CD4-positive, alpha-beta T cell treated with Interleukin-17A for 4 hours (primary cell): ENCODE results near the gene SIM1.
"Not testable (repeated sequence)": the region's sequence is repeated elsewhere in the genome, so short reads cannot be mapped to it uniquely, and the experiment has no call there.

Experiments used
- DNase-seq: peaks from one replicate; pipeline ENCODE4 v3.0.0-alpha.2; 2020; ENCODE audit warnings: mixed read lengths

The SIM1 gene

GRCh38 chr6:100417036-100417435, 47.7 kb downstream of the SIM1 start:
- no peak for DNase-seq

GRCh38 chr6:100415768-100416167, 49.0 kb downstream of the SIM1 start:
- no peak for DNase-seq

DNA sequence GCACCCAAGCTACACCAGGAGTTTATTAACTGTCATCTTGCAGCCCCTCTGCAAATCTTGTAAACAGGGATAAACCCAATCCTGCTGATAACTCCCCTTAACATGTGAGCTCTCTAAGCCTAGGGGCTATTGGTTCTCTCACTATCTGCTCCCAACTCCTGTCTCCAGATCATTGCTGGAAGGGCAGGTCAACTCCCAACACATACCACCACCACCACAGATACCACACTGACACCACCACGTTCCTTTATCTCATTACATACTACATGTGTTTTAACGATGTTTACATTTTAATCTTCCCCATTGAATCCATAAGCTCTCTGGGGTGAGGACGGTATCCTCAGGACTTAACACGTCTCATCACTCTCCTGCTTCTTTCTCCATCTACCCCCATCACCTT, 51.8 kb downstream of the SIM1 start:
- DNase-seq: no peak

- DNase-seq: no peak
These were observed 60.7 kb downstream of the SIM1 start for GRCh38 chr6:100404051-100404450.

DNA sequence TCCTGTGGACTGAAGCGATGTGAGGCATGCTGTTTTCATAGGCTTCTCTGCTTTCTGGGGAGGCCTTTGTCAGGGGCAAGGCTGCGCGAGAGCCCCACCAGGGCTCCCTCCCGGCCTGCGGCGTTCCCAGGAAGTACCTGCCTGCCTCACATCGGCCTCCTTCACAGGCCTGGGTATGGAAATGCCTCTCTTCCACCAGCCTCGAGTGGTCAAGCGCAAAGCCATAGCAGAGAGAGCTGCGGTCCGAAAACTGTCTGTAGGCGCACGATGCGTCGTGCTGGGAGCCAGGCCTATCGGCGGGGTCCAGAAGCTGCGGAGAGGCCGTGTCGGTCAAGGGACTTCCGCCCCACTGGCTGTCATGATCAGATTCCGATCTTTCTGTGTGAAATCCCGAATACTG, 71.2 kb downstream of the SIM1 start:
- no peak for DNase-seq

DNA sequence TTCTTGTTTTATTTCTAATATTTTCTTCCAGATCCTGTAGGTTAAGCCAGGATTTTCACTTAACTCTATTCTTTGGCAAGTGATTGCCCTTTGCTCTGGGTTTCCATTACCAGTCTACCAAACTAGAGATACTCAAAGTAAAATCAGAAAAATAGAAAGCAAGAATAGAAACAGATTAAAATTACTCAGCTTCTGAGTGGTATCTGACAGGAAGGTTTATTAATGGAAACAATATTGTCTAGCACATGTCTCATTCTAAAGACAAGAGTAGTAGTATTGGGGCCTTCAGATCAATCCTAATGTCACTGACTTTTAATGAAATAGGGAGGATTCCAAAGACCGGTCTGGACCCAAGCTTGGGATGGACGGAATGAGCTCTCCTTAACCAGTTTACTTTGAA, 72.3 kb downstream of the SIM1 start:
- no peak for DNase-seq

GRCh38 chr6:100388868-100389519, 75.7 kb downstream of the SIM1 start:
- no peak for DNase-seq

DNA sequence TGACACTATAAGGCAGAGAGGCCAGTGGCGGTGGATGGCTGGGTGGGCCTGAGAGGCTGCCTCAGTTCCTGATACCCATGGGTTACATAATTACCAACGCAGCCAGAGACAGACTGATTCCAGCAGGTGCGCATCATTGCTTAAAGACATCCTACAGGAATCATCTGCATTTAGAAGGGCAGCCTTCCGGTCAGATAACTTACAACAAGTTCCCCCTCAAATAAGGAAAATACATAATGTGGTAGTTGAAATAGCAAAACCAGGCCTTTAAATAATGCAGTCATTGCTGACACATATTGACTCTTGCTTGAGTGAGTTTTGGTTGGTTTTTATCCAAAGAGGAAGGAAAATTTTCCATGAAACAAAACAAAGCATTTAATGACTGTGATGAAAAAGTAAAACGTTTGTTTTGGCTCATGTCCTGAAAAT, 81.9 kb downstream of the SIM1 start:
- DNase-seq: no peak

DNA sequence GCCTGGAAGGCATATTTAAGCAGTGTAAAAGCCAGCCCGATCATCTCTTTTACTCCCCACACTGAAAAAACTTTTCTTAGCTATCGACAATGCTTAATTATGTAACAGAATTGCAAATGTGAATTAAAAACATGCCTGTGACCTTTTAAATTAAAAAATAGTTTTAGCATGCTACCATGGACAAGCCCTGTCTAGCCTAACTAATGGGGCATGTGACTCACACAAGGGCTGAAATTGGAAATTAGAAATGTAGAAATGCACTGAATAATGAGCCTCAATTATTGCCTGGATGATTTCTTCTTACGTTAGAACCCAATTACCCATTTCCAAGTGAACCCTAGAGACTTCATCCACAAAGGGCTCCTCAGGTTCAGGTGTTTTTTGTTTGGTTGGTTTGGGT, 82.7 kb downstream of the SIM1 start:
- no peak for DNase-seq

- no peak for DNase-seq
These were observed 83.6 kb downstream of the SIM1 start for GRCh38 chr6:100381111-100381510.

- DNase-seq: no peak
These were observed 85.3 kb downstream of the SIM1 start for GRCh38 chr6:100379386-100379785.

DNA sequence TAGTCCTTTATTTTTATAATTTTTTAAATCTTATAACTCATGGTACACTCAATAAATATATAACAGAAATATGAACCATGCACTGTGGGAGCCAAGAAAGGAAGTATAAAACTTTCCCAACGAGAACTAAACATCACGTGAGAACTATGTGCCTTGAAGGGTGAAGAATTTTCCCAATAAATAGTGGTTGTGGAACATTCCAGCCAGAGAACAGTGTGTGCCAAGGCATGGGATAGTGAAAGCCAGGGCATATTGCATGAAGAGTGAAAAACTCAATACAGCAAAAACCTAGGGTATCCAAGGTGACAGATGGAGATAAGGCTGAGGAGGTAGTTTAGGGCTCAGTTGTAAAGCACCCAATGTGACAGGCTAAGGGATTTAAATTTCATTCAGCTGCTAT, 86.1 kb downstream of the SIM1 start:
- no peak for DNase-seq

DNA sequence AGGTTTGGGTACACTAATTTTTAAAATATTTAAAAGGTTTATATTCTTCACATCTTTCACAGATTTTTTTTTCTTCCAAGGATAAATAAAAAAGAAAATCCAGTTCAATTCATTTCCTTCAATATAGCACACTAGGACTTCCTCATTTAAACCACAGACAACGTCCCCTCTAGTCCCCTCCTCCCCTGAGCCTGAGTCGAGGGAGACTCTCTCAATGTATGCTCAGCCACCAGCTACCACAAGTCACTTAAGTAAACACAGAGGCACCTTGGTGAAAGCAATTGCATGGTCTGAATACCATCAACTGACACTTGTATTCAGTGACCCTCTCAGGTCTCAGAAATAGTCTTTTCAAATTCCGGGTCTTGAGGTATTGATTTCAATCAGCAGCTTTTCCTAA, 88.6 kb downstream of the SIM1 start:
- no peak for DNase-seq

GRCh38 chr6:100372326-100373091, 92.2 kb downstream of the SIM1 start:
- DNase-seq: no peak

DNA sequence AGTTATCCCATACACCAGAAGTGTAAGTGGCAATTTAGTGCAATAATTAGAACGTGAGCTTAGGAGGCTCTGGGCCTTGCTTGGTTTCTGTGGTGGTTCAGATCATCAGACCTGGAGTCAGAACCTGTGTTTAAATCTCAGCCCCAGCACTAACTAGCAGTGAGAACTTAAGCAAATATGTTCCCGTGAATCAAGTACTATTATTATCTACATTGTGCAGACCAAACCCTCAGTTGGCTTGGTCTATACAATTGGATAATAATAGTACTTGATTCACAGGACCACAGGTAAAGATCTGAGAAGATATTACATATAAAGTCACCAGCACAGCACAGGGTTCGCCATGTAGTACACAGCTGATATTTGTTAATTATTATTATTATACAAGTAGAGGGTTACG, 93.1 kb downstream of the SIM1 start:
- DNase-seq: no peak

- DNase-seq: no peak
These were observed 94.5 kb downstream of the SIM1 start for GRCh38 chr6:100370265-100370664.

GRCh38 chr6:100366419-100366818, 98.3 kb downstream of the SIM1 start:
- no peak for DNase-seq

- DNase-seq: no peak
These were observed 101.1 kb downstream of the SIM1 start for GRCh38 chr6:100363651-100364050.

GRCh38 chr6:100354736-100355641, 109.7 kb downstream of the SIM1 start:
- not testable (repeated sequence) for DNase-seq

DNA sequence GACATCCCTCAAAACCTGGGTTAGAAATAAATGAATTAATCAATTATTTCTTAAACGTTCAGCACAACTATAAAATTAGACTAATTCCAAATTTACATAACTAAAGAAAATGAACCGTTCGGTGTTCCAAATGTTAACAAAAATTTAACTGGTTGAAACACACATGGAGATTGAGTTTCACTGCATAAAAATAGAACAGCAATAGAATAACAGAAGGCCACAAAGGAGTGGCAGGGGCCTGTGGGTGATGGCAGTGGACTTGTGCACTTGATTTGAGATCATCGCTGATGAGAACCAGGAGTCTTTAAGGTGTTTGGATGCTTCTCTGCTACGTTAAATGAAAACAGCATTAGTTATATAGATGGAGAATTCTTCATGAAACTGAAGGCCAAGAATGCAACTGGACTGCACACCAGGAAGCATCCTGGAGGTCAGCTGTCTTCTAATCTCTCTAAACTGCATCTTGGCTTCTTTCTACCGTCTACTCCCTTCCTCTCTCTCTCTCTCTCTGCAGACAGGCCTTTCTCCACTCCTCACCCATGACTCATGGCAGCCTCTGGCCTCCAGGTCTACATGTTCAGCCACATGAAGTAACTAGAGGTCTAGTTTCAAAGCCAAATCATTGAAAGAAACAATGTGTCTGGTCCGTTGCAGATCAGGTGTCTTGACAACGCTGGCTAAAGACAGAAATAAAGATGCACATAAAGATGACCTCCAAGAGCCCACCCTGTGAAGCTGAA, 111.3 kb downstream of the SIM1 start:
- DNase-seq: no peak

DNA sequence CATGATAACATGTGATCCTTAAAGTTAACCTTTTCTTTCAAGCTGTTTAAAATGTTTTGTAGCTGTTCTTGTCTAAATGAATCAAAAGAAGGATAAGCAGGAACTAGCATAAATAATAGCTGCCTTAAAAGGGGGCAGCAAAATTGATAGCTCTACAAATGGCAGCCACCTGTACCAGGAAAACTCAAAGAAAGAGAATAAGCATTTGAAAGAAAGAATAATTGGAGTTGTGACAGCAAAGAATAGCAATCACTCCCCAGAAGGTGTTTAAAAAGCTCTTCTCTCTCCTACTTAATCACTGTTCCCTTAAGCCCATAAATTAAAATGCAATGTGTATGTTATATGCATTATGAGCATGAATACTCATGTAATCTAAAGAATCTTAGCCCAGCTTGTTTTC, 114.6 kb downstream of the SIM1 start:
- no peak for DNase-seq

DNA sequence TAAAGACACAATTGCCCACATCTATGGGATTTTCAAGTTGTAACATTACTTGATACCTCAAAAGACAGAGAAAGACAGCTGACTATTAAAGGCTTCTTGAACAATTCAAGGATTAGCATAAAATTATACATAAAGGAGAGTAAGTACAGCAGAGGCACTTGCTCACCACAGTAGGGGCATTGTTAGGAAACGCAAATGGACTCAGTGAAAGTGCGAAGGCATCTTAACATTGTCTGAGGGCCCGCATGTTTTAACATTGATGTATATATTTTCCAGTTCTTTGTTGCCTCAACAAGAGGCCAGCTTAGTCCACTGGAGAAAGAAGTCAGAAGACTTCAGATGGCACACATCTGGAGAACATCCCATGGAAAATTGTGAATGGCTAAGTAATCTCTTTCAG, 115.4 kb downstream of the SIM1 start:
- no peak for DNase-seq
